ENCODE measurements around the gene MAP3K3.

The MAP3K3 gene

DNA sequence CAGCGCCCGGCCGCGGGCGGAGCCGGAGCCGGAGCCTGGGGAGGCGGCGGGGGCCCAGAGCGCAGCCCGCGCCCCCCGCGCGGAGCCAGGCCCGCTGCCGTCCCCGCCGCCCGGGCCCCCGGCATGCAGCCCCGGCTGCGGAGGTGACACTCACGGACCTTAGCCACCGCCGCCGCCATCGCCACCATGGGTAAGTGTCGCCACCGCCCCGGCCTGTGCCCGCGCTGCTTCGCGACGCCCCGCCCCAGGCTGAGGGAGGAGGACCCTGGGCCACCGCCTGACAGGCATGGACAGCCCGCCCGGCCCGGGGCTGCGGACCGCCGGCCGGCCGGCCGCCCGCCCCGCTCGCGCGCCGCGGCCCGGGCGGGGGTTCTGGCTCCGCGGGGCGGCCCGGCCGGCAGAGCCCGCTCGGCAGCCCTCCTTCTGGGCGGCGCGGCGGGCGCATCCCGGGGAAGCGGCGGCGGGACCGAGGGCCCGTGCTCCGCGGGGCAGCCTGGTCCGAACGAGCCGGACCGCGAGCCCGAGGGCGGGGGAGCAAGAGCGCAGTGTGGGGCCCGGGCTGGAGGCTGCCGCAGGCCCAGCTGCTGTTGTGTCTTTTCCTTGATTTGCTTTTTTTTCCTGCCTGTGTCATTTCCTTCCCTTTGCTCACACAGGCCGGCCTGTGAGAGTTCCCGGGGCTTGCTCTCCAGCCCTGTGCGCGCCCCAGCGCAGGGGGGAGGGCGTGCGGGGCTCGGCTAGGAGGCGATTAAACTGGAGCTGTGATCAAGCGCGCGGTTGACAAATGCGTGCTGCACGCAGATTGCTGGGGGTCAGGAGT, 565 bp downstream of the MAP3K3 start:
- DNase-seq = peak; percentile 69

DNA sequence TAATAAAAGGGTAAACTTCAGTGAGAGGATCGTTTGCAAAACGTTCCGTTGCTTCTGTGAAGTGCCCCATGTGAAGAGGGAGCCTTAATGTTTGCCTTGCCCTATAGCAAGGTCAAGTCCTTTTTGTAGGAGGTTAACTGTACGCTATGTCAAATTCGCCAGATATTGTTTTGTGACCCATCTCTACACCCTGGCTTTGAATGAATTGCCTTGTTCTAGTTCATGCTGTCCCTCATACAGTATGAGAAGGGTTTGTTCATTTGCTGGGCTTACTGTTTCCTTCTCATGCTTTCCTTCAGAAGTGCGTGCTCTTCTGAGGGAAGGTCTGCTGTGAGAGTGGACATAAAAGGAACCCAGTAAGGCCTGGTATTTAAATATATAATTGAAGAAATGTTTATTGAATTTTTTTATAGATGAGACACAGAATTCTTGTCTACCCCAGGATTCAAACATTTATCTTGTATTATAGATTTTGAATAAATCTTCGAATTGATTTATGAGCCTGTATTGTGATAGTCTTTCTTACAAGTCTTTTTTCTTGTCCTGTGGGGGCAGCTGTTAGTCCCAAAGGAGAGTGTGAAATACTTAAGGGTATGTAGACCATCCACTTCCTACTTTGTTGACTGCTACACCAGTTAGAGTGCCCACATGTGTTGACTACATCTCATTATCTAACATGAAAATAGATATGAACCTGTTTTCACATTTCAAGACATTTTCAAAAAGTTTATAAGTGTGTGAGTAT, 1.7 kb downstream of the MAP3K3 start:
- DNase-seq = no peak

DNA sequence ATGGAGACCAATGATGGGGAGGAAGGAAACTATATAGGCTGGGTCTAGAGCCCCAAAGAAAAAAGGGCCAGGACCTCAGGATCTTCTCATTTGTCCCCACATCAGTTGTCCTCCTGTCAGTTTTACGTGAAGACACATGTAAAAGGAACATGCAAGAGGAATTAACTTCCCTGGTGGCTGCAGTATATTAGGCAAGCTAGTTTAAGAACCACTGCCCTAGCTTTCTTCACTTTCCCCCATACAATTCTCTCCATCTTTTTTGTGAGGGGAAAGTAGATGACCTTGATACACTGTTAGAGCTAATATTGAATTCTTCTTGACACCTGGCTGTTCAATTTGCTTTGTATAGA, 2.3 kb downstream of the MAP3K3 start:
- no peak for DNase-seq

DNA sequence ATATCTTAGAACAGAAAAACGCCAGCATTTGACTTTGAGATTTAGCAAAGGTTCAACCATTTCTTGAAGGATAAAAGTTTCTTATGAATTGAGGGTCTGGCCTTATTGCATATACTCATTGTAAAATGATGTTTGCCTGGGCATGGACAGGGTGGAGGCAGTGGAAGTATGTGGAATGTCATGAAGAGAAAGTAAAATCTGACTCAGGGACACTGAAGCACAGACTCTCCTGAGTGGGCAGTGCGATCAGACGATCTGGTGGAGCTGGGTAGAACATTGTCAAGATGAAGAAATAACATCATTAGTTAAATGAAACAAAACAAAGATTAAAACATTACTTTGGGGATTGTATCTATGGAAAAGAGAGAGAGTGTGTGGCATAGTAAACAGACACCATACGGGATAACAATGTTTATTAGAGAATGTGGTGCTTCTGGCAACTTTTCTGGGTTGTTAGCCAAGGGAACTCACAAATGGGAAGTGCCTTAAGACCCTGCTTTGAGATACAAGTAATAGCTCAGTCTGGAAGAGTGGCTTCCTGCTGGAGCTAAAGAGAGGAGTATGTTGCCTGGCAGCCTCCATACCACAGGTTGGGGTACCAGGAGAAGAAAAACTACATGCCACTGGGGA, 4.4 kb downstream of the MAP3K3 start:
- no peak for DNase-seq

DNA sequence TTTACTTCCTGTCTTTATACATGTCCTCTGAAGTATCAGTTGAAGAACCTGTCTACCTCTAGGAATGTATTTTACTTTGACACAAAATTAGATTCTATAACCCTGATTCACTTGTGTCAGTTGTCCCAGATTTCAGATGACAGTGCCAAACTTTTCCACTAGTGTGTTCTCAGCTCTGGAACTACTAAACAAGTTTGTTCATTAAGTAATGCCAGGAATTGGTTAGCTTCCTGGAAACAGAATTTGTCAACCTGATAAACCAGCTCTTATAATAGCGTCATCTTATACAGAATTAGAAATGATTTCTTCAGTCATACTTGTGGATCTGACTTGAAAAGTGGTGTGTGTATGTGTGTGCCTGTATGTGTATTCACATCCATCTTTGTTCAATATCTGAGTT, 7.4 kb downstream of the MAP3K3 start:
- DNase-seq = no peak

DNA sequence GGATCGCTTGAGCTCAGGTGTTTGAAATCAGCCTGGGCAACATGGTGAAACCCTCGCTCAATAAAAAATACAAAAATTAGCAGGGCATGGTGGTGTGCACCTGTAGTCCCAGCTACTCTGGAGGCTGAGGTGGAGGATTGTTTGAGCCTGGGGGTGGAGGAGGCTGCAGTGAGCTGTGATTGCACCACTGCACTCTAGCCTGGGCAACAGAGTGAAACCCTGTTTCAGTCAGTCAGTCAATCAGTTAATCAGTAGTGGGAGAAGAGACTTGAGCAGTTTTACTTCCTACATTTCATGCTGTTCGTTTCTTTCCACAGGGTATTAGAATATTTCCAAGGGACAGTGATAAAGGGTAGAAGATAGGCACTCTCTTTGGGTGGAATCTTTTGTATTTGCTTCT, 8.8 kb downstream of the MAP3K3 start:
- DNase-seq = no peak

DNA sequence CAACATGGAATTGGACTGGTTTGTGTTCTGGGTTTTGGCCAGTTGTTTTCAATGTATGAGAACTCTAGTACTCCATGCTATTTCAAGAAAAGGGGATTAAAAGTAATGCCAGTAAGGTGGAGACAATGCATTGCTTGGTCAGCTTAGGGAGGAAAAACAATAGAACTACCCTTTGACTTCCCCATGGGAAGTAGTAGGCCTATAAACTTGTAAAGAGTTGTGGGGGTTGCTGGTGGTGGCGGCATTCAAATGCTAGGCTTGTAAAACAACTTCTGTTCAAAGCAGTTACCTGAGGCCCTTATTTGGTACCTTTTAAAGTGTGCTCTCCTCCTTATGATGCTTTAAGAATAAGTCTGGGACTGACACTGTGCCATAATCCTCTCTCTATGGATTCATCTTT, 9.4 kb downstream of the MAP3K3 start:
- no peak for DNase-seq

DNA sequence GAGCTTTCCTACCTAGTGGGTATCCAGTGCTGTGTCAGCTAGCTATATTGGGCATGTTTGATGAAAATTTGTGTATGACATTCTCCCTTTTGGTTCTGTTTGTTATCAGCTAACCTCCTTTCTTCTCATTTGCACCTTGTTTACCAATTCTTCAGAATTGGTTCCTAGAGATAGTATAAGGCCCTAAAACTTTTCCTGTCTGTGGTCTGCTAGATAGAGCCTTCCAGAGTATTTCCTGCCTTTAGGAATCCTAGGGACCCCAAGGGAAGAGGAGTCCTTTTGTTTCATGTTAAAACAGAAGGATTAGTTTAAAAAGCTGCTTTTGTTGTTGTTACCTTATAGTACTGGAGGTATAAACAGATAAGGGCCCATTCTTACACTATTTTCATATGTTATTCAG, 11.5 kb downstream of the MAP3K3 start:
- DNase-seq = no peak

DNA sequence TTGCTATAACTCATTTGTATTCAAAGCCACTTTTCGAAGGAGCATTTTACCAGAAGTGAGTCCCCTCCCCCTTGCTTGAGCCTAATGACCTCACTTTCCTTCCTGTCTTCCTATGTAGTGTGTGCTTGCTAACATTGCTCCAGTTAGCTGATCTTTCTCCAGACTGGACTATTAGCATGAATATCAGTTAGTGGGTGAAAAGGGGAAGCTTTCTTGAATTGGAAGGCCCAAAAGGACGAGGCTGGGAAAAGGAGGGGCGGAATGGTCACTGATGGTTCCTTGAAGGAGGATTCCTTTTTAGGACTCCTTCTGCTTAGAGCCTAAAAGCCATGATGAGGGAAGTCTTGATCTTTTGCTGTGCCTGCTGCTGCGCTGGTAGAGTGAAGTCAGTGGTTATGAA, 11.9 kb downstream of the MAP3K3 start:
- DNase-seq = no peak

DNA sequence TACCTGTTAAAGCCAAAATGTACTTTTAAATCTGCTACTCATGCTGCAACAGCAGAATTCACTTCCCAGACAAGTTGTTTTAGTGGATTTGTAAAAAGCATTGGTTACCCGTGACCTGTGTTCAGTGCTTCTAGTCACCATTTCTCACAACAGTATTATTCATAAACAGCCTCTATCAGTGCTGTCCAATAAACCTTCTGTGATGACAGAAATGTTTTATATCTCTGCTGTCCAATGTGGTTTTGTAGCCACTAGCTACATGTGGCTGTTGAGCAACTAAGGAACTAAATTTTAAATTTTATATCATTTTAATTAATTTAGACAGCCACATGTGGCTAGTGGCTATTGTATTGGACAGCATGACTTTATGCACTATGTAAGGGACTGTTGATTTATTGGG, 12.6 kb downstream of the MAP3K3 start:
- no peak for DNase-seq

DNA sequence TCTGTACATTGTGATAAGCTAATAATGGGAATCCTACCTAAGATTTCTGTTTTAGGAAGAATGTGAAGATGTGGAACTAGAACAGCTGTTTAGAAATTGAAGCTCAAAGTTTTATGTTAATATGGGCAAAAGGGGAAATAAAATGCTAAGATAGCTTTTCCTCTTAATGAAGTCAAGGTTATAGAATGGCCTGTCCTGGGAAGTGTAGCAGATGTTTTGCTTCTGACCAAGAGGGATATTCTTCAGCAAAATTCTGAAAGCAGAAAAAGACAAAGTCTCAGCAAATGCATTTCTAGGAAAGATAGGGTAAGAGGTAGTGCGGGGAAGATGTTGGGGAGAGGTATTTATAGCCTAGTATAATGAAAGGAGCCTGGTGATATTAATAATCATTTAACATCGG, 13.1 kb downstream of the MAP3K3 start:
- no peak for DNase-seq

DNA sequence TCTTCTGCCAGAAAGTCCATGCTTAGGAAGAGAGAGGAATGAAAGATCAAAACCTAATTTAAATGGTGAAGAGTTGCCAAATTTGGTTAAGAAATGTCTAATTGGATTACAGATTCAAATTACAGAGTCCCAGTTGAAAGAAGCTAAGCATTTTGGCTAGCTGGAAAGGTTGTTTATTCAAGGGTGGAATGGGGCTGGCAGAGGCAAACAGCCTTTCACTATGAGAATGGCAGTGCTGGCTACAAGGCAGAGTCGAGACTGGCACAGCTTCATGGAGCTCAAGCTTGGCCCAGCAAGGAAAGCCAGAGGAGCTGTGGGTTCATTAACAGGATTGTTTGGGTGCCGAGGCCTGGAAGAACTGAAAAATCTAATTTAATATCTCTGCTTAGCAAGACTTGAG, 13.6 kb downstream of the MAP3K3 start:
- DNase-seq = no peak

DNA sequence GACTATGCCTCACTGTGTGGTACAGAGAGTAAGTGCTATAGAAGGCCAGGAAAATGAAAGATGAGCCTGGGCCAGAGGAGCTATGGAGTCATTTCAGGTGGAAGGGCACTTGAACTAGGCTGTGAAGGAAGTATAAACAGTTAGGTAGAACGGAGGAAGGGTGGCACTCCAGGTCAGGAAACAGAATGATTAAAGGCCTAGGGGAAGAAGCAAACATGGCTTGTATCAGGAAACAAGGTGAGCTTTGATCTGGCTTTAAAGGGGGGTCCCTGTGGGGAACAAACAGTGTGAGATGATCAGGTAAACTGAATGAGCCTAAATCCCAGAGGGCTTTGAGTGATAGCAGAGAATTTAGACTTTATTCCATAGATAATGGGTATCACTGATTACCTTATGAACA, 16.9 kb downstream of the MAP3K3 start:
- no peak for DNase-seq

DNA sequence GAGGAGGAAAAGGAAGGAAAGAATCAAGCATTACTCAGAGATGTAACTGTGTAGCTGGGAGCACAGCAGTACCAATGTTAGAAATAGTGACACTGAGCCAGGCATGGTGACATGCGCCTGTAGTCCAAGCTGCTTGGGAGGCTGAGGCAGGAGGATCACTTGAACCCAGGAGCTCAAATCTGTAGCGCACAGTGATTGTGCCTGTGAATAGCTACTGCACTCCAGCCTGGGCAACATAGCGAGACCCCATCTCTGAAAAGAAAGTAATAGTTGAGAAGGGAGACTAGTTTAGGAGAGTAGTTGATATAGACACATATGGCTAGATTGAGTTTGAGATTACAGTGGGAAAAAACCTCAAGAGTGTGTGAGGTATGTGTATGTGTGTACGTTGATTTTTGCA, 17.8 kb downstream of the MAP3K3 start:
- DNase-seq = no peak

DNA sequence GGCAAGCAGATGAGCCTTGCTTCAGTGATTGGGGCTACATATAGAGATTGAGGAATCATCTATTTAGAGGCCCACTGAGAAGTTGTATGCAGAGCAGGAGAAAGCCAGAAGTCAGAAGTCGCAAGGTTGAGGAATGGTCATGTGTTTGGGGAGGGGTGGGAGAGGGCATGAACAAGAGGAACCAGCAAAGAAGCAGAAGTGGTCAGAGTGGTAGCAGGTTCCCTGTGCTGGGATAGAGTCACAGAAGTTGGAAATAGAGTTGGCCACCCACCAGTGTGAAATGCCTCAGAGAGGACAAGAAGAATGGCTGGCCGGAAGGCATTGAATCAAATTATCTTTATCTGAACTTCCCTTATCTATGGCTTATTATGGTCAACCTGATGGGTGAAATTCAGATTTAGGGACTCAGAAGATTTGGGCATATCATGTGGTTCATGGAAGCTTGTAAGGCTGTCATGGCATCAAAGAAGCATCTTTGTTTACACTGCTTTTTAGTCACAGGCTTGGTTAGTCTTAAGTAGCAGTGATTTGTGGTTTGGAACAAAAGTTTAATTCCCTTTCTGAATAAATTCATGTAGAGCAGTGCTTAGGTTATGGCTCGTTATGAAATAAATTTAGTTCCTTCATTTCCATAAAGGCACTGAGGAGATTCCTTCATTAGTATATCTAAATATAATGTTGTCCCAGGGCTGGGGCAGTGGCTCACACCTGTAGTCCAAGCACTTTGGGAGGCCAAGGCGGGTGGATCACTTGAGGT, 19.7 kb downstream of the MAP3K3 start:
- DNase-seq = no peak

DNA sequence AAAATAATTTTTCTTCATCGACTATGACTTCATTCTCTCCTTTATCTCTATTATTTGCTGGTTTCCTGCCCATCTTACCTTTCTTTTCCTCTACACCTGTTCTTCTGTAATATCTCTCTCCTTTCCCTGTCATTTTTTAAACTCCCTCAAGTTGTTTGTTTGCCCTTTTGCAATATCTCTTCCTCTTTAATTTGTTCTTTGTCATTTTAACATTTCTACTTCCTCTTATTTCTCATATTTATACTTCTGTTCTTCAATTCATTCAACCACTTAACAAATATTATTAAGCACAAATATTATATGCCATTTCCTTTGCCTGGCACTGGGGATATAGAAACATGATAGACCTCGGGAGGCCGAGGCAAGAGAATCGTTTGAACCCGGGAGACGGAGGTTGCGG, 22.6 kb downstream of the MAP3K3 start:
- no peak for DNase-seq

DNA sequence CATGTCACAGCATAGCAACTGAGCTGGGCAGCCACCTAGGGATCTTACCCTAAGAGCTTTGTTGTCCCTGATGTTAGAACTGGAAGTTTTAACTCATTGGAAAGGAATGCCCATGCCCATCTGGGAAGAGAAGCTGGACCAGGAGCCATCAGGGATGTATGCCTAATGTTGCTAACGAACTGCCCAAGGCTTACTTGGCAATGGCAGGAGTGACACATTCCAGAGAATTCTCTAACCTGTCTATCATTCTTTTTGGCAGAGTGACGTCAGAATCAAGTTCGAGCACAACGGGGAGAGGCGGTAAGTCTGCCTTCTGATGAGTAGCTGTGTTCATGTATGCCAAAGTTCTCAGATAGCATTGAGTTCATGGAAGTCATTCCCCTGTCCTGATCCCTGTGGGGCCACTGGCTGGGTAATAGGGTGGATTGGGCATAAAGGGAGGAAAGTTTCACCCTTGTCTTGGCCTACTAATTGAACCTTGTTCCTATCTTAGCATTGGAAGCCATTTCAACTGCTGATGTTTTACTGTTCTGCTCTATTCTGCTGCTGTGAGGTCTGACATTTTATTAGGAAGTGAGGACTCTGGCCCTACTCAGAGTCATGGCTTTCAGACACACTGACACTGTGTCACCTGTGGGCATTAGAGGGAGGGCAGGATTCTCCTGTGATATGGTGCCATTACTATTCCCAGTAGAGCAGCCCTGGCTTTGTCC, 23.7 kb downstream of the MAP3K3 start:
- DNase-seq = no peak

DNA sequence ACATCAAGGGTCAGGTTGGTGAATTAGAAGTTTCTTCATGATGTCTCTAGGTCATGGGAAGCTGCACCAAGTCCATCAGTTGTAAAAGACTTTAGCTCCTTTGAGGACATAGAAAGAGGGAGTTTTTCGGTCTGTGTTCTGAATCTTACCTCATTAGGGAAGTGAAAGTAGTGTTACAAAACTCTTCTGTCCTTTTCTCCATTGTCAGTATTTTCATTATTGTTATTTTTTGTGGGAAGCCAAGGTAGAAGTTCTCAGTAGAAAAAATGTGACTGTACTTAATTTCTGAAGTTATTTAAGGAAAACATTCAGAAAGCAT, 24.2 kb downstream of the MAP3K3 start:
- no peak for DNase-seq

DNA sequence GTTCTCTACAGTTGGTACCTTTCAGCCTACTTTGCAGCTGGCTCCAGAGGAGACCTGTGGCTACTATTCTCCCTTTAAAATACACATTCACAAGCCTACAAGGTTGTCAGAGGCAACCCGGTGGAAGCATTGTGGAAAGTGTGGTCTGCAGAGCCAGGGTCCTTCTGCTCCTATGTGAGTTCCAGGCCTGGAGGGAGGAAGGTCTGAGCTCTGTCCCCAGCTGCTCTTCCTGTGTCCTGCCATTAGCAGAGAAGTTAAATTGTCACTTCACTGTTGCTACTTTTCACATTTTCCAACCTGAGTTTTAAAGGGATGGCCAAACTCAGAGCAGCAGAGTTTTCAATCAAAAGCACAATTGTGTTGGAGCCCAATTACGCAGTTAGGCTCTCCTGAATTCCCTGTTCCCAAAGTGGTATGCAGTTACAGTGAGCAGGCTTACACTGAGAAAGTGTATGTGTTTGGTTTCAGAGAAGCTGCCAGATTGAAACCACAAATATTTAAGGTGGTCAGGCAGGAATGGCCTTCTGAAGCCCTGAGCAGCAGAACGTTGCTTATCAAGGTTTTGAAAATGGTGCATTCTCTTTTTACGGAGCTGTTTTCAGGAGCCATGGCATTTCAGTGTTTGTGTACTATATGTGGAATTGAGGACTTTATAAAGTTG, 25.0 kb downstream of the MAP3K3 start:
- no peak for DNase-seq

DNA sequence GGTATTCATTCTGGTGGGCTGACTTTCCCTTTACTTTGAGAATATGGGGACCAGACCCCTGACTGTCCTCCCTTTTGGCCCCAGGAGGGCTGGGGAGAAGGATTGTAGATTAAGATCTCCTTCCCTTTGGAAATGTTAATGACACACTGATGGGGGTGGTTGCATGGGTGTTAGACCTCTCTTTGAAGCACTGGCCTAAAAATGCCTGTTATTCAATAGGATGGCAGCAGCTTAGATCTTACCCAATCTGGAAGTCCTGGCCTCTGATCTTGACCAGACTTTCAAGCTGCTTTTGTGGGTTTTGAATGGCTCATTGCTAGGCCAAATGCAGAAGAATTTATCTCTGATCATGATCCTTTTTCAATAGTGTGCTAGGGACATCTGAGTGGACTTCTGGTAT, 25.7 kb downstream of the MAP3K3 start:
- DNase-seq = no peak

DNA sequence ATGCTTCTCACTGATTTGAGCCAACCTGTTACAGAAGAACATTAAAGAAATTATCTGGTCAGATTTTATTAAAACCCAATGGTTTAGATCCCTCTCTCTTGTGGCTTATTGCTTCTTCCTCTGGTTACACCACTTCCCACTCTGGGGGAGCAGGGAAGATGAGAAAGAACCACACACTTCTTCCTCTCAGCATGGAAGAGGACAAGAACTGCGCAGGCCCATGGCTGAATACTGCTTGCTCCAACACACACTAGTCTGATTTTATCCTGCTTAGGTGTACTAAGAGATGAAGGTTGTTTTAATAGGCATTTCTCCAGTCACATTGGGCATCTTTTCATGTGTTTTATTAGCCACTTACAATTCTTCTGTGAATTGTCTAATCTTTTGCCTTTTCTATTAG, 27.6 kb downstream of the MAP3K3 start:
- no peak for DNase-seq

DNA sequence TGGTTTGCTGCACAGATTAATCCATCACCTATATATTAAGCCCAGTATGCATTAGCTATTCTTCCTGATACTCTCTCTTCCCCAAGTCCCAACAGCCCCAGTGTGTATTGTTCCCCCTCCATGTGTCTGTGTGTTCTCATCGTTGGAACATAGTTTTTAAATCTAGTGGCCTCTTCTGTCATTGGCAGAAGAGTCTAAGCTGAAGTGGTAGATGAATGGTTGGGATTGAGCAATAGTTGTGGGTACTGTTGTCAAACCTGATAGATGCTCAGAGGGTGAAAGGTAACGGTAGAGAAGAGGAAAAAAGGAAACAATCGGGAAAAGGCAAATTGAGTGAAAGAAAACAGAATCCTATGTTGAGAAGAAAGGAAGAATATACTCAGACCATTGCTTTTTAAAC, 29.9 kb downstream of the MAP3K3 start:
- no peak for DNase-seq

DNA sequence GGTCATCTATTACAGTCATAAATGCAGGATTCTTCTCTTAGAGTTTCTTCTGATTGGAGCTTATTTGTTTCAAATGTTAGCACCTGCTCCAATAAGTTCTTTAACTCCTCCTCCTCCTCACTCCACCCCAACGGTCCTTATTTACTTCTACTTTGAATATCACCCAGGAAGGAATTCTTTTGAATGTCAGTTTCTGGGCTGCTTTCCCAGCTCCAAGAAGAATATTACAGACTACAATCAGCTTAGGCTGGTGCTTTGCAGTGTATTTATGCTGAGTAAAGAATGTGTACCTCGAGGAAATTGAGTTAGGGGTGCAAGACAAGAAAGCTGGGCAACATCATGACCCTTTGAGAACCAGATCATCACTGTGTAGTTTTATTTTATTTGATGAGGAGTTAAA, 30.8 kb downstream of the MAP3K3 start:
- no peak for DNase-seq

All from activated naive CD4-positive, alpha-beta T cell treated with anti-CD3 and anti-CD28 coated beads, Interleukin-2, amount 50 U/mL, for 16 hours (primary cell).